RWPE2 (cell line): Measurements from ENCODE around the gene WHRN.

Source experiments
- ATAC-seq: fragments of 200-7000 bp; cut with Tn5 transposase; 3 replicates; pipeline ENCODE4 v1.9.1; 2021; ENCODE audit warnings: low read depth
- DNase-seq: peaks from one replicate; pipeline ENCODE4 v3.0.0-alpha.2; 2020; ENCODE audit warnings: low spot score
- H3K27ac ChIP-seq: fragments of 450-650 bp; 2 replicates; pipeline ENCODE4 v1.5.1; 2017; ENCODE audit warnings: mild to moderate bottlenecking; ENCODE audit not compliant: poor library complexity, severe bottlenecking
- H3K27me3 ChIP-seq: fragments of 250-450 bp; sonication (Bioruptor Pico); 2 replicates; pipeline ENCODE4 v1.5.1; 2021; ENCODE audit warnings: mild to moderate bottlenecking, moderate library complexity; ENCODE audit not compliant: insufficient read depth, poor library complexity, severe bottlenecking
- H3K36me3 ChIP-seq: fragments of 250-450 bp; sonication (Bioruptor Pico); 2 replicates; pipeline ENCODE4 v1.5.1; 2020; ENCODE audit warnings: low read depth, mild to moderate bottlenecking, moderate library complexity
- H3K4me1 ChIP-seq: fragments of 250-450 bp; sonication (Bioruptor Pico); 2 replicates; pipeline ENCODE4 v1.5.1; 2021; ENCODE audit warnings: mild to moderate bottlenecking, moderate library complexity; ENCODE audit not compliant: insufficient read depth, poor library complexity, severe bottlenecking
- H3K4me3 ChIP-seq: fragments of 250-450 bp; sonication (Bioruptor Pico); 2 replicates; pipeline ENCODE4 v1.5.1; 2021; ENCODE audit warnings: mild to moderate bottlenecking, moderate library complexity; ENCODE audit not compliant: severe bottlenecking
- H3K9me3 ChIP-seq: fragments of 250-450 bp; sonication (Bioruptor Pico); 2 replicates; pipeline ENCODE4 v1.5.1; 2021; ENCODE audit warnings: mild to moderate bottlenecking, moderate library complexity; ENCODE audit not compliant: severe bottlenecking
- TF ChIP-seq, protein P1 (sequence below): fragments of 450-650 bp; IDR thresholded peaks from one replicate; pipeline ENCODE4 v1.5.1; 2017; ENCODE audit warnings: mild to moderate bottlenecking, moderate library complexity; ENCODE audit not compliant: poor library complexity, severe bottlenecking

Gene WHRN

DNA sequence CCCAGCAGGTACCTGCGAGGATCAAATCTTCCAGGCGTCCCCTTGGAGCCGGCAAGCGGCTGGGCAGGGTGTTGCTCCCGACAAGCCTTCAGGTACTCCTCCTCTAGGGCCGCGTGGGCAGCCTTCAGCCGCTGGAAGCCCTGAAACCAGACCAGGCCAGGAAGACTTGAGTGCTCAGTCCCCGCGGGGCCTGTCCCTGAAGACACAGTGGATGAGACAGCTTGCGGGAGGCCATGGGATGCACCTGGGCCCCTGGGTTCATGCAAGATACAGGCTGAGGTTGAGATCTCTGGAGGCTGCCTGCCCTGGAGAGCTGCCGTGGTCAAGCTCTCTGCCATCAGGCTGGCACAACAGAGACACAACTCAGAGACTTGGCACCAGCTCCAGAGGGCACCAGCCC lies 142.9 kb downstream of the WHRN start:
- no peaks in the 10 kb centered on the region for H3K9me3 ChIP-seq
- no peak overlapping the region for H3K27ac ChIP-seq
- ATAC-seq (no peak), DNase-seq (no peak)
- TF ChIP-seq, protein P1, sequence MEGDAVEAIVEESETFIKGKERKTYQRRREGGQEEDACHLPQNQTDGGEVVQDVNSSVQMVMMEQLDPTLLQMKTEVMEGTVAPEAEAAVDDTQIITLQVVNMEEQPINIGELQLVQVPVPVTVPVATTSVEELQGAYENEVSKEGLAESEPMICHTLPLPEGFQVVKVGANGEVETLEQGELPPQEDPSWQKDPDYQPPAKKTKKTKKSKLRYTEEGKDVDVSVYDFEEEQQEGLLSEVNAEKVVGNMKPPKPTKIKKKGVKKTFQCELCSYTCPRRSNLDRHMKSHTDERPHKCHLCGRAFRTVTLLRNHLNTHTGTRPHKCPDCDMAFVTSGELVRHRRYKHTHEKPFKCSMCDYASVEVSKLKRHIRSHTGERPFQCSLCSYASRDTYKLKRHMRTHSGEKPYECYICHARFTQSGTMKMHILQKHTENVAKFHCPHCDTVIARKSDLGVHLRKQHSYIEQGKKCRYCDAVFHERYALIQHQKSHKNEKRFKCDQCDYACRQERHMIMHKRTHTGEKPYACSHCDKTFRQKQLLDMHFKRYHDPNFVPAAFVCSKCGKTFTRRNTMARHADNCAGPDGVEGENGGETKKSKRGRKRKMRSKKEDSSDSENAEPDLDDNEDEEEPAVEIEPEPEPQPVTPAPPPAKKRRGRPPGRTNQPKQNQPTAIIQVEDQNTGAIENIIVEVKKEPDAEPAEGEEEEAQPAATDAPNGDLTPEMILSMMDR = no peak
- H3K27me3 ChIP-seq = no peaks in the 10 kb centered on the region
- peaks cover 23% of the 10 kb centered on the region for H3K4me1 ChIP-seq
- peaks cover 17% of the 10 kb centered on the region for H3K36me3 ChIP-seq
- H3K4me3 ChIP-seq = no peak overlapping the region

- DNase-seq (no peak), ATAC-seq (no peak)
- TF ChIP-seq, protein P1 = no peak
- Histone ChIP-seq H3K4me3 (no peak overlapping the region), H3K27me3 (no peaks in the 10 kb centered on the region), H3K36me3 (peaks cover 19% of the 10 kb centered on the region), H3K27ac (no peak overlapping the region), H3K4me1 (peaks cover 19% of the 10 kb centered on the region), H3K9me3 (no peaks in the 10 kb centered on the region)
Measured at GRCh38 chr9:114361542-114361941, 143.7 kb downstream of the WHRN start.

DNA sequence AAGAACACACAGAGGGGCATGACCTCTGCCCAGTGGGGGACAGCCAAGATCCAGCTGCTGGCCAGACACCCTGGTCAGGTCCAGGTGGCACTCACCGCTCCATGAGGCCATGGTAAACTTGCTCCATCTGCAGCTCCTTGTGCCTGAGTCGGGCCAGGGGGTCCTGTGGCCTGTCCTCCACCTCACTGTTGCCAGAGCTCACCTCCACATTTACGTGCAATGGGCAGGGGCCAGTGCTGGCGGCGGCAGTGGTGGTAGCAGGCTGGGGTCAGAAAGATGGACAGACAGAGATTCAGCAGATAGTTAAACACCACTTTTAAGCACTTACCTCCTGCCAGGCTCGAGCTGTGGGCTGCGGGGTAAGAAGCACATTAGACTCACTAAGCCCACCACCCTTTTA lies 145.5 kb downstream of the WHRN start:
- Histone ChIP-seq H3K9me3 (no peaks in the 10 kb centered on the region), H3K27me3 (no peaks in the 10 kb centered on the region), H3K4me3 (no peak overlapping the region), H3K36me3 (peaks cover 19% of the 10 kb centered on the region), H3K4me1 (peaks cover 8% of the 10 kb centered on the region), H3K27ac (no peak overlapping the region)
- no peak for ATAC-seq
- TF ChIP-seq, protein P1 = no peak
- DNase-seq = no peak

DNA sequence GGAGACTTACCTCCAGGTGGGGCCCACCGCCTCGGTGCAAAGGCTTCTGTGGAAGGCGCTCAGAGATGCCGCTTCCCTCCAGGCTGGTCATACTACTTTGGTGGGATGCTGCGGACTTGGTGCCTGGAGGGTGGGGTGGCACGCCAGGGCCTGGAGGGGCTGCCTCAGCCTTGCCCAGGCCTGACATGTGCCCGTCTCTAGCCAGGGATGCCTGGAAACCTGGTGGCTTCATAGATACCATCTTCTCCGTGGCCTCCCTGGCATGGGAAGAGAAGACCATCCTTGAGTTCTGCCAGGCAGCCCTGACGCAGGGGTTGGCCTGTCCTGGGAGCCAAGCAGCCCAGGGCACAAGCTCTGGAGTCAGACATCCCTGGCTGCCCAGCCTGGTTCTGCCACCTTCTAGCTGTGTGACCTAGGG lies 147.4 kb downstream of the WHRN start:
- H3K4me3 ChIP-seq = no peak overlapping the region
- TF ChIP-seq, protein P1 = no peak
- no peak for ATAC-seq
- no peaks in the 10 kb centered on the region for H3K4me1 ChIP-seq
- H3K9me3 ChIP-seq = no peaks in the 10 kb centered on the region
- H3K36me3 ChIP-seq = peaks cover 19% of the 10 kb centered on the region
- no peak for DNase-seq
- no peak overlapping the region for H3K27ac ChIP-seq
- no peaks in the 10 kb centered on the region for H3K27me3 ChIP-seq

DNA sequence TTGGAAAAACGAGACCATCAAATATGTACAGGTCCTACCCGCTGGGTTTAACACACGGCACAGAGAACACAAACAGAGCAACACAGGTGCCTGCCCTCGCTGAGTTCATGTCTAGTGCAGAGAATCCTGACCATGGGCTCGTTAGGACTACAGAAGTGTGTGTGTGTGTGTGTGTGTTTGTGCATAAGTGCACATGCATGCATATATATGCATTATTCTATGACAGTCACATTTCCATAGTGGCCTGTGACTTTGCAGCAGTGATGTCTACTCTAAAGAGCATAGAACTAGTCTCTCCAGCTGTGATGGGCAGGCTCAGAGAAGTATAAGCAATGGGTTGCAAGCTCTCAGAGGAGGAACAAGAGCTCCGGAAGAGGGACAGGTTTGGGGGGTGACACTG lies 147.9 kb downstream of the WHRN start:
- H3K9me3 ChIP-seq = no peaks in the 10 kb centered on the region
- TF ChIP-seq, protein P1 = no peak
- ATAC-seq = no peak
- H3K4me3 ChIP-seq = no peak overlapping the region
- H3K4me1 ChIP-seq = no peaks in the 10 kb centered on the region
- H3K36me3 ChIP-seq = peaks cover 19% of the 10 kb centered on the region
- H3K27me3 ChIP-seq = no peaks in the 10 kb centered on the region
- no peak overlapping the region for H3K27ac ChIP-seq
- no peak for DNase-seq
